NT2/D1 (cell line): ENCODE measurements around the gene ATF6B.

Experiments used
- DNase-seq: peaks from one replicate; pipeline ENCODE4 v3.0.0-alpha.2; 2011; ENCODE audit warnings: low read depth, low spot score
- H3K27me3 ChIP-seq: 2 replicates; pipeline ENCODE4 v1.6.0; 2011; ENCODE audit warnings: mild to moderate bottlenecking; ENCODE audit not compliant: insufficient read length, insufficient read depth
- H3K36me3 ChIP-seq: 2 replicates; pipeline ENCODE4 v1.6.1; 2011; ENCODE audit warnings: mild to moderate bottlenecking, low read length, mixed read lengths; ENCODE audit not compliant: insufficient read depth, insufficient read length
- H3K4me1 ChIP-seq: 2 replicates; pipeline ENCODE4 v1.5.1; 2011; ENCODE audit not compliant: insufficient read depth, insufficient read length
- H3K4me3 ChIP-seq: 2 replicates; pipeline ENCODE4 v1.5.1; 2011; ENCODE audit warnings: low read depth; ENCODE audit not compliant: insufficient read length
- H3K9ac ChIP-seq: 2 replicates; pipeline ENCODE4 v1.6.0; 2011; ENCODE audit warnings: low read depth; ENCODE audit not compliant: insufficient read length
- H3K9me3 ChIP-seq: 2 replicates; pipeline ENCODE4 v1.5.1; 2011; ENCODE audit warnings: mild to moderate bottlenecking, low read length; ENCODE audit not compliant: insufficient read depth
- SUZ12 ChIP-seq: IDR thresholded peaks from 2 replicates; pipeline ENCODE4 v1.6.1; 2011; ENCODE audit not compliant: insufficient read length, insufficient read depth; ENCODE audit errors: extremely low read depth
- YY1 ChIP-seq: IDR thresholded peaks from 2 replicates; pipeline ENCODE4 v1.6.1; 2011; ENCODE audit not compliant: insufficient read length, insufficient read depth
- ZNF274 ChIP-seq: IDR thresholded peaks from 2 replicates; pipeline ENCODE4 v1.6.1; 2011; ENCODE audit warnings: mild to moderate bottlenecking, low read depth, low read length

Gene ATF6B

GRCh38 chr6:32173051-32173727 is 45.1 kb upstream of the ATF6B start:
- DNase-seq: no peak

GRCh38 chr6:32171234-32171633 is 43.2 kb upstream of the ATF6B start:
- H3K9ac ChIP-seq: no peak overlapping the region
- H3K36me3 ChIP-seq: peaks cover 77% of the 10 kb centered on the region
- H3K4me3 ChIP-seq: no peak overlapping the region
- H3K9me3 ChIP-seq: no peaks in the 10 kb centered on the region
- TF ChIP-seq YY1 (no peak), SUZ12 (no peak), ZNF274 (no peak)
- DNase-seq: no peak
- H3K27me3 ChIP-seq: no peaks in the 10 kb centered on the region
- no peaks in the 10 kb centered on the region for H3K4me1 ChIP-seq

More at GRCh38 chr6:32173051-32173727, 45.1 kb upstream of the ATF6B start:
- Histone ChIP-seq H3K4me1 (no peaks in the 10 kb centered on the region), H3K27me3 (no peaks in the 10 kb centered on the region), H3K9ac (no peak overlapping the region), H3K4me3 (no peak overlapping the region), H3K36me3 (peaks cover 57% of the 10 kb centered on the region), H3K9me3 (no peaks in the 10 kb centered on the region)
- TF ChIP-seq SUZ12 (no peak), ZNF274 (no peak), YY1 (no peak)

- no peaks in the 10 kb centered on the region for H3K9me3 ChIP-seq
- no peak overlapping the region for H3K9ac ChIP-seq
- no peaks in the 10 kb centered on the region for H3K27me3 ChIP-seq
- peaks cover 83% of the 10 kb centered on the region for H3K36me3 ChIP-seq
- DNase-seq: no peak
- no peak overlapping the region for H3K4me3 ChIP-seq
- TF ChIP-seq YY1 (no peak), ZNF274 (no peak), SUZ12 (no peak)
- peaks cover 2% of the 10 kb centered on the region for H3K4me1 ChIP-seq
These were observed 42.2 kb upstream of the ATF6B start for GRCh38 chr6:32170294-32170693.

GRCh38 chr6:32168807-32169591 is 41.0 kb upstream of the ATF6B start:
- Histone ChIP-seq H3K36me3 (peaks cover 77% of the 10 kb centered on the region), H3K4me3 (no peak overlapping the region), H3K9me3 (no peaks in the 10 kb centered on the region), H3K9ac (no peak overlapping the region), H3K27me3 (no peaks in the 10 kb centered on the region), H3K4me1 (peaks cover 4% of the 10 kb centered on the region)
- no peak for DNase-seq
- TF ChIP-seq ZNF274 (no peak), YY1 (no peak), SUZ12 (no peak)

GRCh38 chr6:32168350-32168749 is 40.3 kb upstream of the ATF6B start:
- Histone ChIP-seq H3K36me3 (peaks cover 71% of the 10 kb centered on the region), H3K4me3 (no peak overlapping the region), H3K9me3 (no peaks in the 10 kb centered on the region), H3K27me3 (no peaks in the 10 kb centered on the region), H3K4me1 (peaks cover 9% of the 10 kb centered on the region), H3K9ac (no peak overlapping the region)
- no peak for DNase-seq
- TF ChIP-seq ZNF274 (no peak), YY1 (no peak), SUZ12 (no peak)

GRCh38 chr6:32167761-32168262 is 39.8 kb upstream of the ATF6B start:
- no peak overlapping the region for H3K4me3 ChIP-seq
- TF ChIP-seq SUZ12 (no peak), ZNF274 (no peak), YY1 (no peak)
- peaks cover 69% of the 10 kb centered on the region for H3K36me3 ChIP-seq
- H3K27me3 ChIP-seq: no peaks in the 10 kb centered on the region
- no peaks in the 10 kb centered on the region for H3K9me3 ChIP-seq
- no peak for DNase-seq
- peaks cover 13% of the 10 kb centered on the region for H3K4me1 ChIP-seq
- no peak overlapping the region for H3K9ac ChIP-seq

- Histone ChIP-seq H3K9me3 (no peaks in the 10 kb centered on the region), H3K36me3 (peaks cover 70% of the 10 kb centered on the region), H3K9ac (no peak overlapping the region), H3K27me3 (no peaks in the 10 kb centered on the region), H3K4me1 (peaks cover 13% of the 10 kb centered on the region), H3K4me3 (no peak overlapping the region)
- no peak for DNase-seq
- TF ChIP-seq YY1 (no peak), ZNF274 (no peak), SUZ12 (no peak)
These were observed 39.2 kb upstream of the ATF6B start for GRCh38 chr6:32167154-32167760.
